ENCODE results near the gene LNPK.
"Not testable (repeated sequence)": the region's sequence is repeated elsewhere in the genome, so short reads cannot be mapped to it uniquely, and the experiment has no call there.

Gene LNPK

GRCh38 chr2:176002688-176003210 lies 682 bp upstream of the LNPK start:
- DNase-seq (ENCODE audit: low read depth), result no peak
- peak overlapping the region; percentile 79 for H3K4me3 ChIP-seq (ENCODE audit: low read length)
- TF ChIP-seq CTCF (conservative IDR thresholded peaks at IDR 0.05; ENCODE audit: low read depth, low read length), result no peak

- H3K4me3 ChIP-seq (ENCODE audit: low read length), result peak overlapping the region; percentile 79
- no peak for DNase-seq (ENCODE audit: low read depth)
- TF ChIP-seq CTCF (conservative IDR thresholded peaks at IDR 0.05; ENCODE audit: low read depth, low read length), result no peak
Measured at GRCh38 chr2:176001281-176001915, 669 bp downstream of the LNPK start.

GRCh38 chr2:175999283-175999819 lies 2.7 kb downstream of the LNPK start:
- TF ChIP-seq CTCF (conservative IDR thresholded peaks at IDR 0.05; ENCODE audit: low read depth, low read length), result no peak
- no peak for DNase-seq (ENCODE audit: low read depth)
- H3K4me3 ChIP-seq (ENCODE audit: low read length), result no peak overlapping the region

GRCh38 chr2:175990099-175990498 lies 12.0 kb downstream of the LNPK start:
- DNase-seq (ENCODE audit: low read depth), result no peak

GRCh38 chr2:175987126-175987525 lies 14.9 kb downstream of the LNPK start:
- H3K4me3 ChIP-seq (ENCODE audit: low read length); DNase-seq (ENCODE audit: low read depth): not testable (repeated sequence)

More at GRCh38 chr2:175990099-175990498, 12.0 kb downstream of the LNPK start:
- TF ChIP-seq CTCF (conservative IDR thresholded peaks at IDR 0.05; ENCODE audit: low read depth, low read length), result no peak
- no peak overlapping the region for H3K4me3 ChIP-seq (ENCODE audit: low read length)

- DNase-seq (ENCODE audit: low read depth), result no peak
- no peak for TF ChIP-seq CTCF (conservative IDR thresholded peaks at IDR 0.05; ENCODE audit: low read depth, low read length)
- H3K4me3 ChIP-seq (ENCODE audit: low read length), result no peak overlapping the region
Measured at GRCh38 chr2:175984846-175985245, 17.2 kb downstream of the LNPK start.

- DNase-seq (ENCODE audit: low read depth), result no peak
- H3K4me3 ChIP-seq (ENCODE audit: low read length), result no peak overlapping the region
- TF ChIP-seq CTCF (conservative IDR thresholded peaks at IDR 0.05; ENCODE audit: low read depth, low read length), result no peak
Measured at GRCh38 chr2:175981551-175981950, 20.5 kb downstream of the LNPK start.
